Bronchus fibroblast of lung (primary cell): ENCODE measurements around the gene TNS3. TPM values are rescaled to one million over a fixed set of nuclear protein-coding genes. Genes with fewer than 3 reads are reported as not detected.

ENCODE experiments used
- total RNA-seq: library from RNA; depleted of rRNA; stranded (reverse); fragments of >200 nt; gene quantifications from 2 replicates; pipeline ENCODE4 v1.2.3, GENCODE V29; 2015

TNS3 gene
- 49.9 and 50.3 TPM in 2 replicates for total RNA-seq

DNA sequence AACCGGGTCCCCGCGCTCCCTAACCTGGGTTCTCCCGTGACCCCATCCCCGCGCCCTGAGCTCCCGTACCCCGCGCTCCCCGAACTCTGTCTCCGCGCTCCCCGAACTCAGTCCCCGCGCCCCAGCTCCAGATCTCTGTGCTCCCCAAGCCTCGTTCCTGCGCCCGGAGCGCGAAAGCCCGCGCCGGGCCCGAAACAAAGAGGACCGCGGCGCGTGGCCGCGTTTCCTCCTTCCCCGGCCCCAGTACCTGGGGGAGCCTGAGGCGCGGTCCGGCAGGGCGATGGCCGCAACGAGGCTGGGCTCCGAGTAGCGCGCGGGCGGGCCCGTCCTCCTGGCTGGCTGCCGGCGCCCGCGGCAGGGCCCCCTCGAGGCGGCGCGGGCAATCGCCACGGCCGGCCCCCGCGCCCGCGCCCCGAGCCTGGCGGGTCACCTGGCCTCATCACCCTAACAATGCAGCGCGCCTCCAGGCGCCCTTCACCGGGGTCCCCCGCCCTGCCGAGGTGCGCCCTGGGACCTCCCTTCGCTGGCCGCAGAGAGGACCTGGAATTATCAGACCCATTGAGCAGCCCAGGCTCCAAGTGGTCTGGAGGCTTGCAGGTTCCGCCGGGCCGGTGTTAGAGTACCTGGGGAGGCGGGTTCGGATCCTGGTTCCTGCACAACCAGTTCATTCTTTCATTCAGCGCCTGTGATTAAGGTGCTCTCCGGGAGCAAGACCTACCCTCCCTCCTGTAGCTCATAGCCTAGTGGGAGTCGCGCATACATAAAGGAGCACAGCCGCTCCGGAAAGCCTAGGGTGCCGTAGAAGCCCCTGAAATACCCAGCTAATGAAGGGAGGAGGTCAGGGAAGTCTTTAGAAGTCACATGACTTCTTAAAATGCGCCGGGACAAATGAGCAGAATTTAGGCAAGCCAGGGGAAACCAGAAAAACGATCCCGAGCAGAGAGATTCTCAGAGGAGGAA is at the start of gene TNS3:
Gene TNS3 (minus strand): TSS at position 308 of the 960 bp plus-strand sequence. CDS start 142,475 bp downstream, outside the sequence.

